ENCODE measurements around the gene CDC20. TPM values are rescaled to one million over a fixed set of nuclear protein-coding genes. Genes with fewer than 3 reads are reported as not detected.

CDC20 gene
- total RNA-seq, 4 donors from 2014 or later: 0.42 to 0.69 (median 0.54) TPM; not detected in 1

DNA sequence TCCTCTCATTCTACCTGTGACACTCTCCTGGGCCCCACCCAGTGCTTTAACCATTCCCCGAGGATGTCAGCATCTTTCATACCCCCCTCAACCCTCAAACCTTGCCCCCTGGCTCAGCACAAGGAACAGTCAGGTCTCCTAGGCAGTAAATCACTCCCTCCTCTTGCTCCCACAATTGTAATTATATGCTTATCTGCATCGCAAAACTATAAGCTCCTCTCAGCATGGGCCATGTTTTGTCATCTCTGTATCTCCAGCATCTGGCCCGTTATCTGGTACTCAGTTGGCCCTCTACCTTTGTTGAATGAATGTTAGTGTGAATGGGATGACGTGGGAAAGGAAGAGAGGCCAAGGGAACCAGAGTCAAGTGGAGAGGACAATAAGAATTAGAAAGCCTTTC, 11.8 kb downstream of the CDC20 start:
- no peak for ATAC-seq
- no peak overlapping the region for H3K27ac ChIP-seq
- 77 to 86% methylated on average over 3 to 4 of the region's 4 CpGs for WGBS, 2 donors (ENCODE audit: low coverage in 1 of 2)
- H3K9me3 ChIP-seq: no peaks in the 10 kb centered on the region
- H3K4me1 ChIP-seq: peaks cover 6 to 44% (median 16%) of the 10 kb centered on the region in 3 donors
- no peak overlapping the region for H3K4me3 ChIP-seq
- peaks cover 0 to 19% of the 10 kb centered on the region in 2 donors for H3K36me3 ChIP-seq
- no peak for TF ChIP-seq EP300 (IDR thresholded peaks at IDR 0.05)
- H3K27me3 ChIP-seq: no peaks in the 10 kb centered on the region

DNA sequence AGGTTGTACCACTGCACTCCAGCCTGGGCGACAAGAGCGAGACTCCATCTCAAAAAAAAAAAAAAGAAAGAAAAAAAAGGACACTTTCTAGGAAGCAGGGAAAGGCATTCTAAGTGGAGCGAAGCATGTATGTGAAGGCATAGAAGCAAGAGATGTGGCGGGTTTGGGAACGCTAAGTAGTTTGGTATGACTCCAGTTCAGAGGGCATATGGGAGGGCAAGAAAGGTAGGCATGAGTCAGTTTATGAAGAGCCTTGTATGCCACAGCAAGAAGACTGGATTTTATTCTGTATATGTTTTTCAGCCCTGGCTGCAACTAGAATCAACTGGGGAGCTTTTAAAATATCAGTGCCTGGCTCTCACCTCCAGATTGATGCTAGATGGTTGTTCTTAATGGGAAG, 13.4 kb downstream of the CDC20 start:
- no peak for ATAC-seq
- H3K9me3 ChIP-seq: no peaks in the 10 kb centered on the region
- peaks cover 0 to 17% of the 10 kb centered on the region in 2 donors for H3K36me3 ChIP-seq
- H3K27me3 ChIP-seq: no peaks in the 10 kb centered on the region
- peaks cover 0 to 27% (median 6%) of the 10 kb centered on the region in 3 donors for H3K4me1 ChIP-seq
- no peak for TF ChIP-seq POLR2A (IDR thresholded peaks at IDR 0.05)
- TF ChIP-seq, protein P1, sequence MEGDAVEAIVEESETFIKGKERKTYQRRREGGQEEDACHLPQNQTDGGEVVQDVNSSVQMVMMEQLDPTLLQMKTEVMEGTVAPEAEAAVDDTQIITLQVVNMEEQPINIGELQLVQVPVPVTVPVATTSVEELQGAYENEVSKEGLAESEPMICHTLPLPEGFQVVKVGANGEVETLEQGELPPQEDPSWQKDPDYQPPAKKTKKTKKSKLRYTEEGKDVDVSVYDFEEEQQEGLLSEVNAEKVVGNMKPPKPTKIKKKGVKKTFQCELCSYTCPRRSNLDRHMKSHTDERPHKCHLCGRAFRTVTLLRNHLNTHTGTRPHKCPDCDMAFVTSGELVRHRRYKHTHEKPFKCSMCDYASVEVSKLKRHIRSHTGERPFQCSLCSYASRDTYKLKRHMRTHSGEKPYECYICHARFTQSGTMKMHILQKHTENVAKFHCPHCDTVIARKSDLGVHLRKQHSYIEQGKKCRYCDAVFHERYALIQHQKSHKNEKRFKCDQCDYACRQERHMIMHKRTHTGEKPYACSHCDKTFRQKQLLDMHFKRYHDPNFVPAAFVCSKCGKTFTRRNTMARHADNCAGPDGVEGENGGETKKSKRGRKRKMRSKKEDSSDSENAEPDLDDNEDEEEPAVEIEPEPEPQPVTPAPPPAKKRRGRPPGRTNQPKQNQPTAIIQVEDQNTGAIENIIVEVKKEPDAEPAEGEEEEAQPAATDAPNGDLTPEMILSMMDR (IDR thresholded peaks at IDR 0.05): no peak
- no peak for TF ChIP-seq EP300 (IDR thresholded peaks at IDR 0.05)
- TF ChIP-seq POLR2AphosphoS5 (IDR thresholded peaks at IDR 0.05): no peak
- H3K4me3 ChIP-seq: no peak overlapping the region
- 89 to 96% methylated on average over 3 of the region's 5 CpGs for WGBS, 2 donors (ENCODE audit: low coverage in 1 of 2)
- H3K27ac ChIP-seq: peak overlapping the region in 2 of 4 donors; percentile 32 to 43

DNA sequence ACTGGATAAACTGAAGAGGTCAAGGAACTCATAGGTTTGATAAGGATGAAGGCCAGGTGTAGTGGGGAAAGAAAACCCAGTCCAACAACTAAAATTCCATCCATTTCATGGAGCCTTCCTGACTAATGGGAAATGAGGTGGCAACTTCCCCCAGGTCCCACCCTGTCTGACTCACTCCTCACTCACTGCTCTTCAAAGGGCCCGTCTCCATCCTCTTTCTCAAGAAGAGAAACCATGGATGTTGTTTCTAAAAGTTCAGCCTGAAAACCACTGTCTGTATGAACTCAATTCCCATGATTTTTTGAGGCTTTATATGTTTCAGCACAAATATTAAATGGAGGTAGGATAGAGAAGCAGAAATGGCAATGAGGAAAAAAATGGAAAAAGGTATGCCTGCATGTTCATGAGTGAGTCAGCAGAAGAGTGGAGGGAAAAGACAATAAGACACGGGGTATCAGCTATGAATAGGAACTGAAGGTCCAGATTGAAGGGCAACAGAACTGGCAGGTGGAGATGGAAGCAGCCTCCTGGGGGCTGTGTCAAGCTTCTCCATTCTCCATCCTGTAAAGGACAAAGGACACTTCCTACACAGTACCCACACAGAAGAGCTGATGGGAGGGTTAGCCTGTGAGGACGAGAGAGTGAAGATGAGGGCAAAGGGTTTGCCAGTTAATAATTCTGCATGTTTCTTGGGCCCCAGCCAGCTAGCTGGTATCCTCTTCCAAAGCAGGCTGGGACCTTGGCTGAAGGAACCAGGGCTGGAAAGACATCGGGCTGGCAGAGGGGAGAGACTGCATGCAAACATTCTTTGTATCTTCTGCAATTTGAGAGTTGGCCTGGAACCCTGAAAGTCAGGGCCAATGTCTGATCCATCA, 14.5 kb downstream of the CDC20 start:
- Histone ChIP-seq H3K9me3 (no peaks in the 10 kb centered on the region), H3K4me1 (peaks cover 0 to 27% (median 6%) of the 10 kb centered on the region in 3 donors), H3K27ac (peak overlapping the region in 2 of 4 donors; percentile 32 to 63), H3K27me3 (no peaks in the 10 kb centered on the region), H3K36me3 (peaks cover 0 to 17% of the 10 kb centered on the region in 2 donors), H3K4me3 (no peak overlapping the region)
- 31 to 81% methylated on average over 3 to 4 of the region's 4 CpGs for WGBS, 2 donors (ENCODE audit: low coverage in 1 of 2)
- TF ChIP-seq, protein P1 (IDR thresholded peaks at IDR 0.05): no peak
- no peak for TF ChIP-seq EP300 (IDR thresholded peaks at IDR 0.05)
- TF ChIP-seq POLR2A (IDR thresholded peaks at IDR 0.05): no peak
- TF ChIP-seq POLR2AphosphoS5 (IDR thresholded peaks at IDR 0.05): no peak
- ATAC-seq: no peak

DNA sequence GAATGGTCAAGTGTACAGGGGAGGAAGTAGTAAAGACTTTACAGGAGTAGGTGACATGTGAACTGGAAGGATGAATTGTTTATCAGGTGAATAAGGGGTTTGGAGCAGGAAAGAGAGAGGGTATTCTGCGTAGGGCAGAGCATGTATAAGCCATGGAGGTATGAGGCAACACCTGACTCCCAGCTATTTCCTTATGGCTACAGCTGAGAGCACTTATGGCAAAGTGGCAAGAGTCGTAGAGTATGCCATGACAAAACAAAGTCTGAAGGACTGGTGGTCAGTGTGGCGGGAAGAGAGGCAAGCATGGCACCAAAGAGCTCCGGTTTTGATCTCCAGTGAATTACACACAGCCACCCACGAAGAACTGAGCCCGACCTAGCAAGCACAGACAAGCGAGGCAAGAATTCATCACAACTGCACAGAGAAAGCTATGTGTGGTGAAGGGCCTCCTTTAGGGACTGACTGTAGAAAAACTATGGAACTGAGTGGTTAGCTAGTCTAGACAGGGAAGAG, 18.0 kb downstream of the CDC20 start:
- 88 to 95% methylated on average over 5 to 6 of the region's 7 CpGs for WGBS, 2 donors (ENCODE audit: low coverage in 1 of 2)
- peaks cover 0 to 9% (median 0%) of the 10 kb centered on the region in 3 donors for H3K4me1 ChIP-seq

DNA sequence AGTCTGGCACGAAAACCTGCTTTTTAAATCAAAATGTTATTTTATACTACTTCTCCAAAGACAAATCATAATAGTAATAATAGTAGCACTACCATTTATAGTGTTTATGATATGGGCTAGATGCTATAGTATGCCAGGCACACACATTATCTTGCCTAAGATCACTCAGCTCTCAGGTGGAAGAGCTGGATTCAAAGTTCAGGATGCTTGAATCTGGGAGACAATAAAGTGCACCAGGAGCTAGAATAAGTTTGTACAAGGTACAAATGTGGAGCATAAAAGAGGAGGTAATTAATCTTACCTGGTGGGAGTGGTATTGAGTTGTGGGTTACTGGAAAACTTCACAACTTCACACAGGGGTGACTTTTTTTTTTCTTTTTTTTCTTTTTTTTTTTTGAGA, 19.1 kb downstream of the CDC20 start:
- H3K27ac ChIP-seq: no peak overlapping the region
- WGBS, 2 donors (ENCODE audit: low coverage in 1 of 2): 83 to 93% methylated on average over 1 of the region's 1 CpG
- H3K36me3 ChIP-seq: peaks cover 0 to 45% of the 10 kb centered on the region in 2 donors
- ATAC-seq: no peak
- peaks cover 0 to 19% (median 0%) of the 10 kb centered on the region in 3 donors for H3K4me1 ChIP-seq
- no peak overlapping the region for H3K4me3 ChIP-seq
- H3K9me3 ChIP-seq: no peaks in the 10 kb centered on the region
- TF ChIP-seq EP300 (IDR thresholded peaks at IDR 0.05): no peak
- no peak for TF ChIP-seq POLR2A (IDR thresholded peaks at IDR 0.05)
- H3K27me3 ChIP-seq: no peaks in the 10 kb centered on the region

More for the DNA sequence above, 18.0 kb downstream of the CDC20 start:
- Histone ChIP-seq H3K4me3 (no peak overlapping the region), H3K36me3 (peaks cover 0 to 36% of the 10 kb centered on the region in 2 donors), H3K27me3 (no peaks in the 10 kb centered on the region), H3K9me3 (no peaks in the 10 kb centered on the region), H3K27ac (no peak overlapping the region)
- TF ChIP-seq EP300 (IDR thresholded peaks at IDR 0.05) (no peak), POLR2A (IDR thresholded peaks at IDR 0.05) (no peak), POLR2AphosphoS5 (IDR thresholded peaks at IDR 0.05) (no peak)
- TF ChIP-seq, protein P1 (IDR thresholded peaks at IDR 0.05): no peak
- no peak for ATAC-seq

Measured in gastroesophageal sphincter (tissue), 4 donors.